Hepatocyte (in vitro differentiated cells): ENCODE data around the gene HOXB7. TPM values are rescaled to one million over a fixed set of nuclear protein-coding genes. Genes with fewer than 3 reads are reported as not detected.

Source experiments
- DNase-seq: peaks from one replicate; pipeline ENCODE4 v3.0.0-alpha.2; 2016; ENCODE audit warnings: low spot score
- H2AFZ ChIP-seq: fragments of 200-600 bp; sonication (generic); 2 replicates; pipeline ENCODE4 v1.6.0; 2016; ENCODE audit warnings: antibody characterized with exemption, mild to moderate bottlenecking
- H3K27ac ChIP-seq: fragments of 200-600 bp; sonication (generic); 2 replicates; pipeline ENCODE4 v1.5.1; 2016; ENCODE audit warnings: mild to moderate bottlenecking
- H3K27me3 ChIP-seq: fragments of 200-600 bp; sonication (generic); 2 replicates; pipeline ENCODE4 v1.6.1; 2016
- H3K36me3 ChIP-seq: fragments of 200-600 bp; sonication (generic); replicated peaks from 2 replicates; pipeline ENCODE4 v1.5.1; 2016; ENCODE audit warnings: low read depth; ENCODE audit not compliant: insufficient read depth
- H3K4me1 ChIP-seq: fragments of 200-600 bp; sonication (generic); 2 replicates; pipeline ENCODE4 v1.5.1; 2016; ENCODE audit warnings: mild to moderate bottlenecking, moderate library complexity; ENCODE audit not compliant: insufficient read depth
- H3K4me2 ChIP-seq: fragments of 200-600 bp; sonication (generic); 2 replicates; pipeline ENCODE4 v1.6.0; 2016
- H3K4me3 ChIP-seq: fragments of 200-600 bp; sonication (generic); 2 replicates; pipeline ENCODE4 v1.5.1; 2016; ENCODE audit warnings: mild to moderate bottlenecking
- H3K79me2 ChIP-seq: fragments of 200-600 bp; sonication (generic); 2 replicates; pipeline ENCODE4 v1.6.0; 2017; ENCODE audit warnings: mild to moderate bottlenecking
- H3K9me2 ChIP-seq: fragments of 200-600 bp; sonication (generic); replicated peaks from 2 replicates; pipeline ENCODE4 v1.6.0; 2017; ENCODE audit warnings: mild to moderate bottlenecking; ENCODE audit not compliant: insufficient read depth
- H3K9me3 ChIP-seq: fragments of 200-600 bp; sonication (generic); 2 replicates; pipeline ENCODE4 v1.5.1; 2016; ENCODE audit warnings: low read depth, mild to moderate bottlenecking
- H4K20me1 ChIP-seq: fragments of 200-600 bp; sonication (generic); 2 replicates; pipeline ENCODE4 v1.6.0; 2016; ENCODE audit warnings: mild to moderate bottlenecking; ENCODE audit not compliant: insufficient read depth, poor library complexity, severe bottlenecking
- CTCF ChIP-seq: fragments of 200-600 bp; sonication (generic); IDR thresholded peaks from 2 replicates; pipeline ENCODE4 v1.5.1; 2016; ENCODE audit warnings: antibody characterized with exemption, mild to moderate bottlenecking; ENCODE audit not compliant: poor library complexity
- EZH2 ChIP-seq: fragments of 200-600 bp; sonication (generic); IDR thresholded peaks from 2 replicates; pipeline ENCODE4 v1.6.1; 2016; ENCODE audit warnings: antibody characterized with exemption, mild to moderate bottlenecking, borderline replicate concordance
- EZH2phosphoT487 ChIP-seq: fragments of 200-600 bp; sonication (generic); IDR thresholded peaks from one replicate; pipeline ENCODE4 v1.6.1; 2018; ENCODE audit warnings: antibody characterized with exemption, mild to moderate bottlenecking, low read depth, moderate library complexity; ENCODE audit not compliant: unreplicated experiment, severe bottlenecking
- WGBS: methylation state at CpG from one replicate; pipeline ENCODE4 v1.1.6; 2016; ENCODE audit warnings: low lambda C conversion rate; ENCODE audit errors: missing lambda C conversion rate; 5-methylcytosine and 5-hydroxymethylcytosine counted together
- polyA plus RNA-seq: library from polyadenylated mRNA; unstranded; fragments of >200 nt; fragmentation: Nextera tagmentation; extraction: Ambion mirVana; gene quantifications from 2 replicates; pipeline ENCODE4 v1.2.1, GENCODE V29; 2016
- total RNA-seq: library from RNA; depleted of rRNA; stranded (reverse); fragments of >200 nt; gene quantifications from 2 replicates; pipeline ENCODE4 v1.2.3, GENCODE V29; 2014

HOXB7 gene
- total and polyA plus RNA-seq, 2 experiments from 2014 or later = 4.1 to 13.7 TPM

- H4K20me1 ChIP-seq = no peaks in the 10 kb centered on the region
Measured at GRCh38 chr17:48594538-48595277, 16.1 kb downstream of the HOXB7 start.

GRCh38 chr17:48593840-48594537 is 16.8 kb downstream of the HOXB7 start:
- H2AFZ ChIP-seq = no peak overlapping the region
- TF ChIP-seq EZH2 (no peak), EZH2phosphoT487 (no peak), CTCF (peak; percentile 92)
- no peaks in the 10 kb centered on the region for H3K9me2 ChIP-seq
- H3K36me3 ChIP-seq = no peaks in the 10 kb centered on the region
- peak; percentile 85 for DNase-seq
- 6% methylated on average over 32 of the region's 37 CpGs for WGBS
- H3K4me2 ChIP-seq = peak overlapping the region; percentile 92
- peaks cover 4% of the 10 kb centered on the region for H3K4me1 ChIP-seq
- H4K20me1 ChIP-seq = no peaks in the 10 kb centered on the region
- H3K27me3 ChIP-seq = peaks cover 94% of the 10 kb centered on the region
- H3K4me3 ChIP-seq = no peak overlapping the region
- H3K27ac ChIP-seq = no peak overlapping the region
- no peaks in the 10 kb centered on the region for H3K79me2 ChIP-seq
- no peaks in the 10 kb centered on the region for H3K9me3 ChIP-seq

More at GRCh38 chr17:48594538-48595277, 16.1 kb downstream of the HOXB7 start:
- no peak for TF ChIP-seq CTCF
- TF ChIP-seq EZH2 = peak; percentile 88
- no peak for TF ChIP-seq EZH2phosphoT487
- Histone ChIP-seq H3K27me3 (peaks cover 94% of the 10 kb centered on the region), H3K9me2 (no peaks in the 10 kb centered on the region), H3K4me2 (peak overlapping the region; percentile 92), H3K79me2 (no peaks in the 10 kb centered on the region), H2AFZ (no peak overlapping the region), H3K27ac (no peak overlapping the region), H3K4me3 (no peak overlapping the region), H3K36me3 (no peaks in the 10 kb centered on the region), H3K9me3 (no peaks in the 10 kb centered on the region), H3K4me1 (peaks cover 4% of the 10 kb centered on the region)
- WGBS = 32% methylated on average over 25 of the region's 25 CpGs
- no peak for DNase-seq

- TF ChIP-seq EZH2phosphoT487 = peak; percentile 55
- TF ChIP-seq CTCF = no peak
- TF ChIP-seq EZH2 = peak; percentile 14
- H2AFZ ChIP-seq = no peak within 1 kb of the TSS
- no peaks in the 10 kb centered on the region for H3K79me2 ChIP-seq
- H3K9me3 ChIP-seq = no peaks in the 10 kb centered on the region
- H3K36me3 ChIP-seq = no peaks in the 10 kb centered on the region
- no peaks in the 10 kb centered on the region for H3K9me2 ChIP-seq
- H3K4me1 ChIP-seq = peaks cover 4% of the 10 kb centered on the region
- peaks cover 94% of the 10 kb centered on the region for H3K27me3 ChIP-seq
- peak; percentile 27 for DNase-seq
- H3K27ac ChIP-seq = peak within 1 kb of the TSS; percentile 57
- no peaks in the 10 kb centered on the region for H4K20me1 ChIP-seq
- peak within 1 kb of the TSS; percentile 15 for H3K4me3 ChIP-seq
- H3K4me2 ChIP-seq = peak within 1 kb of the TSS; percentile 92
- 4% methylated on average over 50 of the region's 50 CpGs for WGBS
Measured at GRCh38 chr17:48593126-48593829, 17.5 kb downstream of the HOXB7 start, which contains the start of gene HOXB5. Gene HOXB5, minus strand, starts transcription at chr17:48593779. Its CDS starts 97 bp downstream, at chr17:48593682.
